Kidney tubule cell (primary cell): ENCODE data around the gene RXRA.

Experiments used
- DNase-seq: peaks from one replicate; pipeline ENCODE4 v3.0.0-alpha.2; 2018; ENCODE audit warnings: low spot score

The RXRA gene

GRCh38 chr9:134323741-134324358 is 2.4 kb upstream of the RXRA start:
- peak; percentile 65 for DNase-seq

- DNase-seq, result peak; percentile 39
Measured at GRCh38 chr9:134324359-134325095, 1.7 kb upstream of the RXRA start.

GRCh38 chr9:134325096-134325812 is 1.0 kb upstream of the RXRA start:
- peak; percentile 65 for DNase-seq

- DNase-seq, result peak; percentile 43
Measured at GRCh38 chr9:134326724-134327601, 708 bp downstream of the RXRA start.

- no peak for DNase-seq
Measured at GRCh38 chr9:134327671-134328231, 1.5 kb downstream of the RXRA start.

GRCh38 chr9:134328341-134328840 is 2.1 kb downstream of the RXRA start:
- DNase-seq, result peak; percentile 47

GRCh38 chr9:134328841-134329575 is 2.8 kb downstream of the RXRA start:
- no peak for DNase-seq

GRCh38 chr9:134329576-134329855 is 3.3 kb downstream of the RXRA start:
- no peak for DNase-seq

GRCh38 chr9:134329886-134330285 is 3.6 kb downstream of the RXRA start:
- peak; percentile 42 for DNase-seq

GRCh38 chr9:134330590-134330989 is 4.3 kb downstream of the RXRA start:
- DNase-seq, result no peak

- DNase-seq, result no peak
Measured at GRCh38 chr9:134331186-134332025, 5.2 kb downstream of the RXRA start.

GRCh38 chr9:134332266-134332665 is 6.0 kb downstream of the RXRA start:
- no peak for DNase-seq

- no peak for DNase-seq
Measured at GRCh38 chr9:134332841-134333233, 6.6 kb downstream of the RXRA start.

GRCh38 chr9:134333234-134333873 is 7.1 kb downstream of the RXRA start:
- peak; percentile 67 for DNase-seq

- no peak for DNase-seq
Measured at GRCh38 chr9:134333874-134334581, 7.8 kb downstream of the RXRA start.

GRCh38 chr9:134335061-134335460 is 8.8 kb downstream of the RXRA start:
- DNase-seq, result peak; percentile 84

GRCh38 chr9:134335486-134336220 is 9.4 kb downstream of the RXRA start:
- DNase-seq, result no peak

- no peak for DNase-seq
Measured at GRCh38 chr9:134336228-134336627, 10.0 kb downstream of the RXRA start.
